Loucy (cell line): ENCODE data around the gene KLHL12.

ENCODE experiments used
- H2AFZ ChIP-seq: fragments of 200-600 bp; sonication (generic); 2 replicates; pipeline ENCODE4 v1.6.0; 2016; ENCODE audit warnings: antibody characterized with exemption, mild to moderate bottlenecking, low read length, moderate library complexity
- H3F3A ChIP-seq: fragments of 200-600 bp; 2 replicates; pipeline ENCODE4 v1.6.0; 2016; ENCODE audit warnings: antibody characterized with exemption, low read depth, mild to moderate bottlenecking
- H3K27me3 ChIP-seq: fragments of 200-600 bp; sonication (generic); 2 replicates; pipeline ENCODE4 v1.6.1; 2014; ENCODE audit warnings: low read length, mild to moderate bottlenecking; ENCODE audit not compliant: insufficient read depth, poor library complexity, severe bottlenecking
- H3K36me3 ChIP-seq: fragments of 200-600 bp; sonication (generic); 2 replicates; pipeline ENCODE4 v1.6.1; 2016; ENCODE audit warnings: low read length; ENCODE audit not compliant: insufficient read depth
- H3K4me1 ChIP-seq: fragments of 200-600 bp; sonication (generic); 2 replicates; pipeline ENCODE4 v1.5.1; 2014; ENCODE audit warnings: low read length, mild to moderate bottlenecking; ENCODE audit not compliant: insufficient read depth, poor library complexity, severe bottlenecking
- H3K4me2 ChIP-seq: fragments of 200-600 bp; sonication (generic); 2 replicates; pipeline ENCODE4 v1.6.0; 2014; ENCODE audit warnings: antibody characterized with exemption, low read length, low read depth, mild to moderate bottlenecking; ENCODE audit not compliant: poor library complexity, severe bottlenecking
- H3K4me3 ChIP-seq: fragments of 200-600 bp; sonication (generic); 2 replicates; pipeline ENCODE4 v1.5.1; 2014; ENCODE audit warnings: low read length, mild to moderate bottlenecking, mixed read lengths; ENCODE audit not compliant: poor library complexity, severe bottlenecking
- H3K79me2 ChIP-seq: fragments of 200-600 bp; sonication (generic); 2 replicates; pipeline ENCODE4 v1.6.1; 2014; ENCODE audit warnings: low read length; ENCODE audit not compliant: insufficient read depth
- H3K9ac ChIP-seq: fragments of 200-600 bp; sonication (generic); 2 replicates; pipeline ENCODE4 v1.6.0; 2014; ENCODE audit warnings: mild to moderate bottlenecking, low read depth, low read length, moderate library complexity; ENCODE audit not compliant: poor library complexity, severe bottlenecking
- H3K9me2 ChIP-seq: fragments of 200-600 bp; sonication (generic); replicated peaks from 2 replicates; pipeline ENCODE4 v1.6.1; 2016; ENCODE audit warnings: low read depth, low read length, mixed read lengths
- H3K9me3 ChIP-seq: fragments of 200-600 bp; sonication (generic); 2 replicates; pipeline ENCODE4 v1.6.1; 2014; ENCODE audit warnings: mild to moderate bottlenecking, antibody characterized with exemption, low read length, low read depth; ENCODE audit not compliant: insufficient read depth
- H4K20me1 ChIP-seq: fragments of 200-600 bp; sonication (generic); 2 replicates; pipeline ENCODE4 v1.6.0; 2014; ENCODE audit warnings: antibody characterized with exemption, low read length, mild to moderate bottlenecking; ENCODE audit not compliant: insufficient read depth, poor library complexity, severe bottlenecking
- CTCF ChIP-seq: fragments of 200-600 bp; sonication (generic); conservative IDR thresholded peaks from 2 replicates; pipeline ENCODE4 v1.5.1; 2014; ENCODE audit warnings: mild to moderate bottlenecking, antibody characterized with exemption, low read length
- EZH2phosphoT487 ChIP-seq: fragments of 200-600 bp; IDR thresholded peaks from 2 replicates; pipeline ENCODE4 v1.6.1; 2018; ENCODE audit warnings: antibody characterized with exemption, mild to moderate bottlenecking, moderate library complexity, borderline replicate concordance

The KLHL12 gene

GRCh38 chr1:202926581-202927491, at the start of gene KLHL12:
Gene KLHL12, minus strand, starts transcription at chr1:202927234. Its CDS starts 2,072 bp downstream, at chr1:202925162.
- H3F3A ChIP-seq = no peaks in the 10 kb centered on the region
- peak within 1 kb of the TSS; percentile 79 for H3K4me2 ChIP-seq
- H3K4me3 ChIP-seq = peak within 1 kb of the TSS; percentile 83
- no peaks in the 10 kb centered on the region for H3K9me2 ChIP-seq
- peaks cover 24% of the 10 kb centered on the region; the same call in 1 of the 2 replicates for H3K79me2 ChIP-seq
- H3K9ac ChIP-seq = peak within 1 kb of the TSS; percentile 81
- TF ChIP-seq CTCF = peak; percentile 64
- no peak for TF ChIP-seq EZH2phosphoT487
- H2AFZ ChIP-seq = peak within 1 kb of the TSS; percentile 97
- no peaks in the 10 kb centered on the region for H4K20me1 ChIP-seq
- no peaks in the 10 kb centered on the region for H3K27me3 ChIP-seq
- H3K36me3 ChIP-seq = no peaks in the 10 kb centered on the region
- no peaks in the 10 kb centered on the region for H3K9me3 ChIP-seq
- peaks cover 33% of the 10 kb centered on the region for H3K4me1 ChIP-seq

GRCh38 chr1:202976633-202977032, 49.6 kb upstream of the KLHL12 start:
- Histone ChIP-seq H3K9me3 (no peaks in the 10 kb centered on the region), H3K4me1 (no peaks in the 10 kb centered on the region), H3K36me3 (no peaks in the 10 kb centered on the region), H3K4me3 (no peak overlapping the region), H3K9ac (no peak overlapping the region), H4K20me1 (no peaks in the 10 kb centered on the region), H3K27me3 (no peaks in the 10 kb centered on the region), H3K4me2 (no peak overlapping the region), H3K9me2 (no peaks in the 10 kb centered on the region), H3F3A (no peaks in the 10 kb centered on the region), H2AFZ (peak overlapping the region; percentile 58; the same call in 1 of the 2 replicates), H3K79me2 (no peaks in the 10 kb centered on the region)
- TF ChIP-seq CTCF = no peak
- no peak for TF ChIP-seq EZH2phosphoT487

- no peak overlapping the region for H3K4me3 ChIP-seq
- H3K36me3 ChIP-seq = no peaks in the 10 kb centered on the region
- H3K9me3 ChIP-seq = no peaks in the 10 kb centered on the region
- no peak overlapping the region for H2AFZ ChIP-seq
- no peak overlapping the region for H3K4me2 ChIP-seq
- H3K9ac ChIP-seq = no peak overlapping the region
- no peaks in the 10 kb centered on the region for H3F3A ChIP-seq
- H3K79me2 ChIP-seq = no peaks in the 10 kb centered on the region
- no peaks in the 10 kb centered on the region for H4K20me1 ChIP-seq
- H3K4me1 ChIP-seq = no peaks in the 10 kb centered on the region
- TF ChIP-seq EZH2phosphoT487 (no peak), CTCF (no peak)
- H3K27me3 ChIP-seq = no peaks in the 10 kb centered on the region
- H3K9me2 ChIP-seq = no peaks in the 10 kb centered on the region
These were observed 47.8 kb upstream of the KLHL12 start for GRCh38 chr1:202974856-202975255.
